HepG2 (cell line): ENCODE data around the gene DIPK1B. TPM values are rescaled to one million over a fixed set of nuclear protein-coding genes. Genes with fewer than 3 reads are reported as not detected.
A peak's percentile ranks its signal among the peaks of the same experiment; 100 is the strongest.

Experiments used
- ATAC-seq: fragments of 200-7000 bp; cut with Tn5 transposase; 3 replicates; pipeline ENCODE4 v1.9.1; 2020; ENCODE audit warnings: mild to moderate bottlenecking, moderate library complexity
- BruUV-seq: library from RNA; stranded (reverse); fragments of 400-500 nt; replicated peaks from 2 replicates; lab custom pipeline; 2021; lab: Mats Ljungman, UMichigan
- CTCF ChIA-PET: fragments of 300-600 bp; formaldehyde crosslinking; extraction: SDS; loops from one replicate; lab custom pipeline; 2021; ENCODE audit warnings: low total read pairs, inconsistent platforms, low intra/inter-chr PET ratio; lab: Yijun Ruan, JAX
- POLR2A ChIA-PET: fragments of 350-600 bp; sonication (Branson Sonifier 250); formaldehyde crosslinking; loops from one replicate; lab custom pipeline; 2020; ENCODE audit warnings: antibody characterized with exemption, inconsistent platforms; lab: Yijun Ruan, JAX
- DNase-seq: peaks from one replicate; pipeline ENCODE4 v3.0.0-alpha.2; 2015; ENCODE audit warnings: low spot score
- FAIRE-seq: peaks from 3 replicates; lab custom pipeline; 2011; peaks lifted over from hg19 to GRCh38; lab: Jason Lieb, UNC
- H2AFZ ChIP-seq: one replicate; pipeline ENCODE4 v1.6.1; 2011; ENCODE audit warnings: low read length, inconsistent platforms
- H3K27ac ChIP-seq: fragments of 300-600 bp; 3 replicates; pipeline ENCODE4 v1.8.0; 2011; ENCODE audit warnings: mixed run types, mild to moderate bottlenecking, mixed read lengths, low read length, inconsistent platforms; ENCODE audit not compliant: insufficient read depth; ENCODE audit errors: extremely low read length
- H3K27me3 ChIP-seq, 2 experiments: fragments of 200-600 bp in 1 of 2; 2 replicates in 1 of 2; 3 replicates in 1 of 2; pipeline versions ENCODE4 v1.6.0 to v1.8.0; 2011; ENCODE audit warnings: low read length in 2 of 2, mild to moderate bottlenecking in 2 of 2, moderate library complexity in 2 of 2, inconsistent platforms in 1 of 2; ENCODE audit not compliant: insufficient read depth in 2 of 2, control insufficient read depth in 1 of 2
- H3K36me3 ChIP-seq, 2 experiments: fragments of 200-600 bp in 1 of 2; replicated peaks in 1 of 2; 2 replicates in 1 of 2; 3 replicates in 1 of 2; pipeline versions ENCODE4 v1.5.1 to v1.8.0; 2011; ENCODE audit warnings: low read length in 2 of 2, inconsistent platforms in 1 of 2; ENCODE audit not compliant: insufficient read depth in 2 of 2, control insufficient read depth in 1 of 2
- H3K4me1 ChIP-seq: 2 replicates; pipeline ENCODE4 v1.5.1; 2012; ENCODE audit warnings: low read length, inconsistent platforms; ENCODE audit not compliant: insufficient read depth
- H3K4me2 ChIP-seq: 2 replicates; pipeline ENCODE4 v1.6.0; 2011; ENCODE audit warnings: low read depth, low read length, inconsistent platforms
- H3K4me3 ChIP-seq, 3 experiments: fragments of 200-600 bp in 1 of 3; sonication (generic), shearing (Covaris generic) in 1 of 3; replicated peaks in 1 of 3; 2 replicates each; pipeline ENCODE4 v1.5.1; 2011 to 2016; ENCODE audit warnings: low read length in 3 of 3, inconsistent platforms in 2 of 3, low read depth in 2 of 3, mild to moderate bottlenecking in 2 of 3, control low read depth in 1 of 3, mixed read lengths in 1 of 3; ENCODE audit not compliant: insufficient read depth in 1 of 3
- H3K79me2 ChIP-seq: one replicate; pipeline ENCODE4 v1.6.1; 2011; ENCODE audit warnings: low read length, inconsistent platforms; ENCODE audit not compliant: insufficient read depth
- H3K9ac ChIP-seq: 2 replicates; pipeline ENCODE4 v1.6.0; 2011; ENCODE audit warnings: mild to moderate bottlenecking, low read depth, low read length, inconsistent platforms; ENCODE audit not compliant: insufficient read depth
- H3K9me3 ChIP-seq: 2 replicates; pipeline ENCODE4 v1.5.1; 2012; ENCODE audit warnings: mild to moderate bottlenecking, low read length
- H4K20me1 ChIP-seq: 2 replicates; pipeline ENCODE4 v1.6.0; 2011; ENCODE audit warnings: inconsistent platforms, mild to moderate bottlenecking, low read length, moderate library complexity; ENCODE audit not compliant: insufficient read depth
- FOXC1 ChIP-seq: sonication (generic); formaldehyde crosslinking; IDR thresholded peaks from 2 replicates; pipeline ENCODE4 v1.8.0; 2022; ENCODE audit warnings: mild to moderate bottlenecking, missing genetic modification reagents, borderline replicate concordance
- MAF1 ChIP-seq: sonication (generic); formaldehyde crosslinking; IDR thresholded peaks from 2 replicates; pipeline ENCODE4 v1.5.0; 2020; ENCODE audit warnings: missing genetic modification reagents, borderline replicate concordance
- RAD21 ChIP-seq: fragments of 450-650 bp; formaldehyde crosslinking; IDR thresholded peaks from 2 replicates; pipeline ENCODE4 v1.5.0; 2020; ENCODE audit warnings: mild to moderate bottlenecking
- ZFX ChIP-seq: sonication (generic); formaldehyde crosslinking; IDR thresholded peaks from 2 replicates; pipeline ENCODE4 v1.4.0; 2020; ENCODE audit warnings: mild to moderate bottlenecking, low read depth, missing genetic modification reagents, moderate library complexity
- ZNF383 ChIP-seq: sonication (generic); formaldehyde crosslinking; IDR thresholded peaks from 2 replicates; pipeline ENCODE4 v1.4.0; 2020; ENCODE audit warnings: missing genetic modification reagents, mild to moderate bottlenecking, borderline replicate concordance
- ZNF451 ChIP-seq: sonication (generic); formaldehyde crosslinking; IDR thresholded peaks from 2 replicates; pipeline ENCODE4 v1.5.0; 2020; ENCODE audit warnings: mild to moderate bottlenecking, missing genetic modification reagents
- ZNF629 ChIP-seq: sonication (generic); formaldehyde crosslinking; conservative IDR thresholded peaks from 2 replicates; pipeline ENCODE4 v1.5.0; 2020; ENCODE audit warnings: missing genetic modification reagents
- WGBS: methylation state at CpG from one replicate; pipeline ENCODE4 v1.1.6; 2017; ENCODE audit warnings: low lambda C conversion rate; 5-methylcytosine and 5-hydroxymethylcytosine counted together
- in situ Hi-C: cut with HindIII; loops from 2 replicates; pipeline ENCODE4 v1.10.0; 2017; ENCODE audit warnings: low pct_unique_long_range_greater_than_20kb; ENCODE audit not compliant: extremely low pct_ligation_motif_present
- intact Hi-C: fragments of 100-400 bp; cut with micrococcal nuclease; formaldehyde crosslinking; loops from one replicate; pipeline ENCODE4 v1.10.0; 2022; ENCODE audit not compliant: unreplicated experiment
- polyA plus RNA-seq, 8 experiments: library from polyadenylated mRNA; depleted of rRNA in 3 of 8; stranded (reverse) in 7 of 8; unstranded in 1 of 8; fragments of >200 nt; fragmentation: Illumina TruSeq in 4 of 8; extraction: Trizol in 4 of 8; gene quantifications; 2 replicates each; pipeline versions ENCODE4 v1.2.1 to v1.2.3, GENCODE V29; 2011 to 2016; ENCODE audit warnings: low read depth in 4 of 8, missing spikeins in 1 of 8, mixed read lengths in 1 of 8; ENCODE audit not compliant: insufficient read depth in 1 of 8
- total RNA-seq, 5 experiments: library from RNA; depleted of rRNA; stranded (reverse); fragments of >200 nt; fragmentation: Illumina TruSeq; extraction: Trizol; gene quantifications; 2 replicates each; pipeline ENCODE4 v1.2.3, GENCODE V29; 2016; ENCODE audit warnings: low read depth in 1 of 5
- TF ChIP-seq, protein P1 (sequence below): sonication (generic); formaldehyde crosslinking; IDR thresholded peaks from 2 replicates; pipeline ENCODE4 v1.5.0; 2020; ENCODE audit warnings: mild to moderate bottlenecking, missing genetic modification reagents, moderate library complexity
- TF ChIP-seq, protein P2 (sequence below): sonication (generic); formaldehyde crosslinking; IDR thresholded peaks from 2 replicates; pipeline ENCODE4 v1.5.1; 2020; ENCODE audit warnings: mild to moderate bottlenecking, missing genetic modification reagents, moderate library complexity
- TF ChIP-seq, protein P3 (sequence below): sonication (generic); formaldehyde crosslinking; IDR thresholded peaks from 2 replicates; pipeline ENCODE4 v1.4.0; 2020; ENCODE audit warnings: missing genetic modification reagents
- TF ChIP-seq, protein P4 (sequence below): sonication (generic); formaldehyde crosslinking; IDR thresholded peaks from 2 replicates; pipeline ENCODE4 v1.5.0; 2020; ENCODE audit warnings: missing genetic modification reagents, mild to moderate bottlenecking, borderline replicate concordance

DIPK1B gene
- total and polyA plus RNA-seq, 2 of the 13 experiments (the other 11 are each of a cell fraction or from before 2014, with no cell fraction given) = 0.18 to 3.9 TPM

DNA sequence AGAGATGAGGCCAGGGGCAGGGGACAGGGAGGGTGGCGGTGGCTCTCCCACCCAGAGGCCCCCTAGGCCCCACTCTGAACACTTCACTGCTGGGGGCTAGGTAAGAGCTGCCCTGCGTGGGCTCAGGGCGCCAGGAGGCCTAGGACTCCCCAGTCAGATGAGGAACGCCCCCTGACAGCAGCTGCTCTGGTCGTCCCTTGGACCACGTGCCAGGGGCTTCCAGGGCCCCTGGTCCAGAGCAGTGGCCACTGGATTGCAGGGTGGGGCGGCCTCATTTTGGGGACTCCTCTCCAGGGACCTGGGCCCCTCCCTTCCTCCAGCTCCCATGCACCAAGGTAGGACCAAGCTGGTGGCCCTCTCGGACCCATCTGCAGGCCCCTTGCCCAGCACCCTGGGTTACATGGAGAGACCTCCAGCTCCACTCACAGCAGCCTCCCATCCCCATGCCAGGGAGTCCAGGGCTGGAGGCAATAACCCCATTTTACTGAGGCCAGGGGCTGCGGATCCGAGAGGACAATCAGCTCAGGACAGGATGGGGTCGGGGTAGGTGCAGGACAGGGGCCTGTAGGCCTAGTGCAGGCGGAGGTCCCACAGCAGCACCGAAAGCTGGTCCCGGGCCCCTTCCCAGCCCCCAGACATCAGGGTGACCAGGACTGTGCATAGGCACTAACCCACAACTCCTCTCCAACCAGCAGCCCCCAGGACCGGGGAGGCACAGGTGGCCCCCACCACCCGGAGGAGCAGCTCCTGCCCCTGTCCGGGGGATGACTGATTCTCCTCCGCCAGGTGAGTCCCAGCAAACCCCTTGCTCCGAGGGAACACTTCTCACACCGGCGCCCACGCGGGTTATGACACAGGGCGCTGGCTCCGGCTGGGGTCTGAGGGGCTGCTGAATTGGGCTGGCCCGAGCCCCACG, 48.1 kb upstream of the DIPK1B start (continued):
- TF ChIP-seq ZNF451 (CRISPR knock-in tag) = no peak

DNA sequence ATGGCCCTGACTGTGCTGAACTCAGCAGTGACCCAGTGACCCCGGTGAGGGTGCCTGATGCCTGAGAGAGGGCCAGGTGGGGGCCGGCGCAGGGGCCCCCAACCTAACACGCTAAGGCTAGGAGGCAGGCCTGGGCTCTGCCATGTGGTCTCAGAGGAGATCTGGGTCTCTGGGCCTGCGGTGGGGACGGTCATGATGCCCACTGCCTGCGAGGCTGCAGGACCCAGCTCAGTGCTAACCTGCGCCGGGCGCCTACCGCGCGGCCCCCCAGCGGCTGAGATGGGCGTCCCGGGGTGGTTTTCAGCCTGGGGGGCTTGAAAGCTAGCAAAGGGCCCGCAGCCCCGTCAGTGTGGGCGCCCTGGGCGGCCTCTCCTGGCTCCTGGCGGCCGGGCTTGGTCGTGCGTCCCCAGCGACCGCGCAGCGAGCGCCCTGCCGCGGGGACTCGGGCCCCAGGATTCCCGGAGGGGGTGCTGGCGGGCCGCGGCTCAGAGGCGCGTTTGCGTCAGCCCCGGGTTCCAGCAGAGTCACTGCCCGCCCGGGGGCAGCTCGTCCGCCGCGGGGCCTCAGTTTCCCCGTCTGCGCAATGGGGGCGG, 47.2 kb upstream of the DIPK1B start:
- no TSS peak for BruUV-seq
- TF ChIP-seq, protein P1, sequence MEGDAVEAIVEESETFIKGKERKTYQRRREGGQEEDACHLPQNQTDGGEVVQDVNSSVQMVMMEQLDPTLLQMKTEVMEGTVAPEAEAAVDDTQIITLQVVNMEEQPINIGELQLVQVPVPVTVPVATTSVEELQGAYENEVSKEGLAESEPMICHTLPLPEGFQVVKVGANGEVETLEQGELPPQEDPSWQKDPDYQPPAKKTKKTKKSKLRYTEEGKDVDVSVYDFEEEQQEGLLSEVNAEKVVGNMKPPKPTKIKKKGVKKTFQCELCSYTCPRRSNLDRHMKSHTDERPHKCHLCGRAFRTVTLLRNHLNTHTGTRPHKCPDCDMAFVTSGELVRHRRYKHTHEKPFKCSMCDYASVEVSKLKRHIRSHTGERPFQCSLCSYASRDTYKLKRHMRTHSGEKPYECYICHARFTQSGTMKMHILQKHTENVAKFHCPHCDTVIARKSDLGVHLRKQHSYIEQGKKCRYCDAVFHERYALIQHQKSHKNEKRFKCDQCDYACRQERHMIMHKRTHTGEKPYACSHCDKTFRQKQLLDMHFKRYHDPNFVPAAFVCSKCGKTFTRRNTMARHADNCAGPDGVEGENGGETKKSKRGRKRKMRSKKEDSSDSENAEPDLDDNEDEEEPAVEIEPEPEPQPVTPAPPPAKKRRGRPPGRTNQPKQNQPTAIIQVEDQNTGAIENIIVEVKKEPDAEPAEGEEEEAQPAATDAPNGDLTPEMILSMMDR (CRISPR knock-in tag) = peak; percentile 23; the same call in 1 of the 2 replicates
- no peak for TF ChIP-seq FOXC1 (CRISPR knock-in tag)
- no peak for TF ChIP-seq ZNF383 (CRISPR knock-in tag)
- 0 out of 2 replicates have a peak, but pooled peaks have one; percentile 37 for TF ChIP-seq RAD21 (CRISPR knock-in tag)
- TF ChIP-seq, protein P2, sequence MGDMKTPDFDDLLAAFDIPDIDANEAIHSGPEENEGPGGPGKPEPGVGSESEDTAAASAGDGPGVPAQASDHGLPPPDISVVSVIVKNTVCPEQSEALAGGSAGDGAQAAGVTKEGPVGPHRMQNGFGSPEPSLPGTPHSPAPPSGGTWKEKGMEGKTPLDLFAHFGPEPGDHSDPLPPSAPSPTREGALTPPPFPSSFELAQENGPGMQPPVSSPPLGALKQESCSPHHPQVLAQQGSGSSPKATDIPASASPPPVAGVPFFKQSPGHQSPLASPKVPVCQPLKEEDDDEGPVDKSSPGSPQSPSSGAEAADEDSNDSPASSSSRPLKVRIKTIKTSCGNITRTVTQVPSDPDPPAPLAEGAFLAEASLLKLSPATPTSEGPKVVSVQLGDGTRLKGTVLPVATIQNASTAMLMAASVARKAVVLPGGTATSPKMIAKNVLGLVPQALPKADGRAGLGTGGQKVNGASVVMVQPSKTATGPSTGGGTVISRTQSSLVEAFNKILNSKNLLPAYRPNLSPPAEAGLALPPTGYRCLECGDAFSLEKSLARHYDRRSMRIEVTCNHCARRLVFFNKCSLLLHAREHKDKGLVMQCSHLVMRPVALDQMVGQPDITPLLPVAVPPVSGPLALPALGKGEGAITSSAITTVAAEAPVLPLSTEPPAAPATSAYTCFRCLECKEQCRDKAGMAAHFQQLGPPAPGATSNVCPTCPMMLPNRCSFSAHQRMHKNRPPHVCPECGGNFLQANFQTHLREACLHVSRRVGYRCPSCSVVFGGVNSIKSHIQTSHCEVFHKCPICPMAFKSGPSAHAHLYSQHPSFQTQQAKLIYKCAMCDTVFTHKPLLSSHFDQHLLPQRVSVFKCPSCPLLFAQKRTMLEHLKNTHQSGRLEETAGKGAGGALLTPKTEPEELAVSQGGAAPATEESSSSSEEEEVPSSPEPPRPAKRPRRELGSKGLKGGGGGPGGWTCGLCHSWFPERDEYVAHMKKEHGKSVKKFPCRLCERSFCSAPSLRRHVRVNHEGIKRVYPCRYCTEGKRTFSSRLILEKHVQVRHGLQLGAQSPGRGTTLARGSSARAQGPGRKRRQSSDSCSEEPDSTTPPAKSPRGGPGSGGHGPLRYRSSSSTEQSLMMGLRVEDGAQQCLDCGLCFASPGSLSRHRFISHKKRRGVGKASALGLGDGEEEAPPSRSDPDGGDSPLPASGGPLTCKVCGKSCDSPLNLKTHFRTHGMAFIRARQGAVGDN (CRISPR knock-in tag) = peak; percentile 46; the same call in 1 of the 2 replicates
- TF ChIP-seq ZNF629 = peak; percentile 55
- no peak for TF ChIP-seq MAF1 (CRISPR knock-in tag)
- peak; percentile 28 for TF ChIP-seq ZFX
- TF ChIP-seq, protein P3, sequence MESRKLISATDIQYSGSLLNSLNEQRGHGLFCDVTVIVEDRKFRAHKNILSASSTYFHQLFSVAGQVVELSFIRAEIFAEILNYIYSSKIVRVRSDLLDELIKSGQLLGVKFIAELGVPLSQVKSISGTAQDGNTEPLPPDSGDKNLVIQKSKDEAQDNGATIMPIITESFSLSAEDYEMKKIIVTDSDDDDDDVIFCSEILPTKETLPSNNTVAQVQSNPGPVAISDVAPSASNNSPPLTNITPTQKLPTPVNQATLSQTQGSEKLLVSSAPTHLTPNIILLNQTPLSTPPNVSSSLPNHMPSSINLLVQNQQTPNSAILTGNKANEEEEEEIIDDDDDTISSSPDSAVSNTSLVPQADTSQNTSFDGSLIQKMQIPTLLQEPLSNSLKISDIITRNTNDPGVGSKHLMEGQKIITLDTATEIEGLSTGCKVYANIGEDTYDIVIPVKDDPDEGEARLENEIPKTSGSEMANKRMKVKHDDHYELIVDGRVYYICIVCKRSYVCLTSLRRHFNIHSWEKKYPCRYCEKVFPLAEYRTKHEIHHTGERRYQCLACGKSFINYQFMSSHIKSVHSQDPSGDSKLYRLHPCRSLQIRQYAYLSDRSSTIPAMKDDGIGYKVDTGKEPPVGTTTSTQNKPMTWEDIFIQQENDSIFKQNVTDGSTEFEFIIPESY (CRISPR knock-in tag) = peak; percentile 97
- TF ChIP-seq, protein P4, sequence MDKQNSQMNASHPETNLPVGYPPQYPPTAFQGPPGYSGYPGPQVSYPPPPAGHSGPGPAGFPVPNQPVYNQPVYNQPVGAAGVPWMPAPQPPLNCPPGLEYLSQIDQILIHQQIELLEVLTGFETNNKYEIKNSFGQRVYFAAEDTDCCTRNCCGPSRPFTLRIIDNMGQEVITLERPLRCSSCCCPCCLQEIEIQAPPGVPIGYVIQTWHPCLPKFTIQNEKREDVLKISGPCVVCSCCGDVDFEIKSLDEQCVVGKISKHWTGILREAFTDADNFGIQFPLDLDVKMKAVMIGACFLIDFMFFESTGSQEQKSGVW (CRISPR knock-in tag) = no peak

More for the DNA sequence above, 47.2 kb upstream of the DIPK1B start:
- peak overlapping the region; percentile 62 for H3K4me2 ChIP-seq
- peaks cover 10% of the 10 kb centered on the region for H3K4me1 ChIP-seq
- DNase-seq (no peak), FAIRE-seq (no peak), ATAC-seq (peak; percentile 48)
- CTCF ChIA-PET = no interaction called here
- H4K20me1 ChIP-seq = 0 out of 2 replicates have a peak, but pooled peaks cover 3% of the 10 kb centered on the region
- no peak overlapping the region for H2AFZ ChIP-seq
- POLR2A ChIA-PET = no interaction called here
- intact Hi-C loops (no loop called here), in situ Hi-C loops (no loop called here)
- H3K79me2 ChIP-seq = no peaks in the 10 kb centered on the region
- H3K27me3 ChIP-seq = peaks cover 25 to 86% of the 10 kb centered on the region in 2 experiments; a peak in 4 of 5 replicates
- H3K9ac ChIP-seq = peak overlapping the region; percentile 8; the same call in 1 of the 2 replicates
- no peak overlapping the region for H3K27ac ChIP-seq
- peak overlapping the region in 2 of 3 experiments; percentile 16 to 62; a peak in 4 of 6 replicates for H3K4me3 ChIP-seq
- H3K9me3 ChIP-seq = no peaks in the 10 kb centered on the region
- H3K36me3 ChIP-seq = no peaks in the 10 kb centered on the region
- WGBS = no CpG with 5 or more reads among the region's 49 CpGs
